Osteoblast (primary cell): ENCODE results near the gene SRSF9. TPM values are rescaled to one million over a fixed set of nuclear protein-coding genes. Genes with fewer than 3 reads are reported as not detected.

Experiments
- DNase-seq: peaks from one replicate; pipeline ENCODE4 v3.0.0; 2011; ENCODE audit warnings: low spot score, mixed read lengths; ENCODE audit not compliant: insufficient read length; ENCODE audit errors: missing footprints
- H2AFZ ChIP-seq: 2 replicates; pipeline ENCODE4 v1.6.0; 2011; ENCODE audit warnings: mild to moderate bottlenecking, low read length
- H3K27ac ChIP-seq: 2 replicates; pipeline ENCODE4 v1.5.1; 2011; ENCODE audit warnings: mild to moderate bottlenecking, low read depth, low read length, moderate library complexity
- H3K27me3 ChIP-seq: 2 replicates; pipeline ENCODE4 v1.6.0; 2012; ENCODE audit warnings: mild to moderate bottlenecking, control low read depth, inconsistent platforms, low read length, moderate library complexity; ENCODE audit not compliant: insufficient read depth
- H3K36me3 ChIP-seq: 2 replicates; pipeline ENCODE4 v1.5.1; 2011; ENCODE audit warnings: mild to moderate bottlenecking, low read length, control low read depth, moderate library complexity; ENCODE audit not compliant: insufficient read depth
- H3K4me1 ChIP-seq: 2 replicates; pipeline ENCODE4 v1.5.1; 2011; ENCODE audit warnings: mild to moderate bottlenecking, low read length, control low read depth, moderate library complexity; ENCODE audit not compliant: insufficient read depth
- H3K4me2 ChIP-seq: 2 replicates; pipeline ENCODE4 v1.6.0; 2011; ENCODE audit warnings: mild to moderate bottlenecking, low read length; ENCODE audit not compliant: insufficient read depth
- H3K4me3 ChIP-seq: fragments of 200-600 bp; sonication (generic); 3 replicates; pipeline ENCODE4 v1.5.1; 2012; ENCODE audit warnings: mild to moderate bottlenecking, low read length, inconsistent platforms; ENCODE audit not compliant: insufficient read depth
- H3K79me2 ChIP-seq: 2 replicates; pipeline ENCODE4 v1.6.0; 2012; ENCODE audit warnings: mild to moderate bottlenecking, low read length, control low read depth, inconsistent platforms; ENCODE audit not compliant: insufficient read depth
- H3K9me3 ChIP-seq: 2 replicates; pipeline ENCODE4 v1.5.1; 2011; ENCODE audit warnings: low read depth, low read length, control low read depth
- H4K20me1 ChIP-seq: 2 replicates; pipeline ENCODE4 v1.6.0; 2012; ENCODE audit warnings: mild to moderate bottlenecking, low read length, control low read depth; ENCODE audit not compliant: insufficient read depth
- CTCF ChIP-seq: IDR thresholded peaks from 2 replicates; pipeline ENCODE4 v1.5.1; 2011; ENCODE audit warnings: mild to moderate bottlenecking, low read depth, low read length, moderate library complexity; ENCODE audit errors: extremely low read depth
- total RNA-seq: library from RNA; depleted of rRNA; stranded (reverse); fragments of >200 nt; gene quantifications from 2 replicates; pipeline ENCODE4 v1.2.3, GENCODE V29; 2012

SRSF9 gene
- total RNA-seq, 1 donor: 107 TPM

GRCh38 chr12:120495186-120495730, 25.7 kb upstream of the SRSF9 start:
- DNase-seq: peak; percentile 67
- Histone ChIP-seq H3K4me2 (peak overlapping the region; percentile 94), H3K79me2 (peaks cover 40% of the 10 kb centered on the region), H4K20me1 (peaks cover 19% of the 10 kb centered on the region), H3K9me3 (no peaks in the 10 kb centered on the region), H3K4me1 (peaks cover 20% of the 10 kb centered on the region), H3K27ac (peak overlapping the region; percentile 55), H3K4me3 (peak overlapping the region; percentile 91), H3K36me3 (peaks cover 22% of the 10 kb centered on the region), H2AFZ (peak overlapping the region; percentile 79), H3K27me3 (no peaks in the 10 kb centered on the region)
- no peak for TF ChIP-seq CTCF

DNA sequence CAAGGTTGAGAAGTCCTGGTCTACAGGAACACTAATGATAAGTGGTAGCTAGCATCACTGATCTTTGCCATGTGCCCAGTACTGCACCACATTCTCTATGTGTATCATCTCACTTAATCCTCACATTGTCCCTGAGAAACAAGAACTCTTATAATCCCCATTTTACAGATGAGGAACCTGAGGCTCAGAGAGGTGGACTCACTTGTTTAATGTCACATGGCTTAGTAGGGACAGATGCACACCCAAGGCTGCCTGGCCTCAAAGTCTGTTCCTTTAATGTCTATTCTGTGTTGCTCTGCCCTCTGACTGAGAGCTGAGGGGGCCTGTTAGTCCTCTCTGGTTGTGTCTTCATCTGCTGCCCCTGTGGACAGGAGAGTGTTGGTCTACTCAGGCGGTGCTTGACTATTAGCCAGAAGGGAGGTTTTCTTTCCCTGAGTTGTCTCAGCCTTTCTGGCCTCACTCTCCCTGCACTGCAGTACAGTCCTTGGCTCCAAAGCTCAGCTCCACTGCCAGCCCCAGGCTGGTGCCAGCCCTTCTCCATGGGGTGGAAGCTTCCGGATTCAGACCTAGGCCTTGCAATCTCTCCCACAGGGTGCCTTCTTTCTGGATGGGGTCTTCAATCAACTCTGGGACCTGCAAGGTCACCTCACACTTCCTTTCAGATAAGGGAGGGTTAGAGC, 21.4 kb upstream of the SRSF9 start:
- H4K20me1 ChIP-seq: peaks cover 6% of the 10 kb centered on the region
- H3K4me2 ChIP-seq: no peak overlapping the region
- H3K4me3 ChIP-seq: no peak overlapping the region
- peaks cover 5% of the 10 kb centered on the region for H3K36me3 ChIP-seq
- H3K4me1 ChIP-seq: peaks cover 9% of the 10 kb centered on the region
- no peak overlapping the region for H3K27ac ChIP-seq
- no peak for TF ChIP-seq CTCF
- H3K27me3 ChIP-seq: no peaks in the 10 kb centered on the region
- no peaks in the 10 kb centered on the region for H3K9me3 ChIP-seq
- no peak overlapping the region for H2AFZ ChIP-seq
- peak; percentile 56 for DNase-seq
- peaks cover 13% of the 10 kb centered on the region for H3K79me2 ChIP-seq

DNA sequence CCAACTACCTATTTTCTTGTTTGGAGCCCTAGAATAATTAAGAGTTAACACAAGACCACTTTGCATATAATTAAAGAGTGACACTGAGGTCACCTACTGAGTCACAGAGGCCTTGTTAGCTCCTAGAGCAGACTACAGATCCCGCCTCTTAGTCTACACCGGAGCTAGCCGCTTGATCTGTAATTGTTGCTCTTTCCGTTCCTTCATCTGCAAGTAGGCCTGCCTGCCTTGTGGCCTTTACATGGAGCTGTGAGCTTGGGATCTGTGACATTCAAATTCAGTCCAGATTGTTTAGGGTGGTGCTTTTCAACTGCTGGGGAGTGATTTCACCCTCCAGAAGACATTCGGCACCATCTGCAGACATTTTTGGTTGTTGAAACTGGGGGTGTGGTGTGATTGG, 20.8 kb upstream of the SRSF9 start:
- Histone ChIP-seq H3K4me2 (no peak overlapping the region), H2AFZ (no peak overlapping the region), H3K27ac (no peak overlapping the region), H3K36me3 (peaks cover 5% of the 10 kb centered on the region), H3K4me3 (no peak overlapping the region), H3K79me2 (peaks cover 8% of the 10 kb centered on the region), H4K20me1 (peaks cover 6% of the 10 kb centered on the region), H3K4me1 (peaks cover 8% of the 10 kb centered on the region), H3K27me3 (no peaks in the 10 kb centered on the region), H3K9me3 (no peaks in the 10 kb centered on the region)
- no peak for TF ChIP-seq CTCF
- DNase-seq: no peak

DNA sequence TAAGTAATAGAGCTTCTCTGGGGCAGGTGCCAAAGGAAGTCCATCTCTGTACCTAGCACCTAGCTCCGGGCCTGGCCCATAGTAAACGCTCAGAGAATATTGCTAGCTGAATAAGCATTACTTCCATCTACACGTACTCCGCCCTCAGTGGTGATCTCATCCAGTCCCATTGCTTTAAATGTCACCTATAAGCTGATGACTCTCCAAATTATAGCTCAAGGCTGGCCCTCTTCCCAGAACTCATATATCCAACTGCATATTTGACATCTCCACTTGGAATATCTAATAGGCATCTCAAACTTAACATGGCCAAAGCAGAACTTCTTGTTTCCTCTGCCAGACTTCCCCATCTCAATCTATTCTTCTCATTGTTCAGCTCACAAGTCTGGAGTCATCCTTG, 19.5 kb upstream of the SRSF9 start:
- H2AFZ ChIP-seq: no peak overlapping the region
- no peaks in the 10 kb centered on the region for H3K79me2 ChIP-seq
- TF ChIP-seq CTCF: no peak
- no peak overlapping the region for H3K27ac ChIP-seq
- peaks cover 6% of the 10 kb centered on the region for H4K20me1 ChIP-seq
- H3K36me3 ChIP-seq: peaks cover 5% of the 10 kb centered on the region
- no peak overlapping the region for H3K4me3 ChIP-seq
- no peak for DNase-seq
- H3K4me1 ChIP-seq: no peaks in the 10 kb centered on the region
- no peaks in the 10 kb centered on the region for H3K9me3 ChIP-seq
- H3K27me3 ChIP-seq: no peaks in the 10 kb centered on the region
- H3K4me2 ChIP-seq: no peak overlapping the region
